ENCODE measurements around the gene DHX40.

DNA sequence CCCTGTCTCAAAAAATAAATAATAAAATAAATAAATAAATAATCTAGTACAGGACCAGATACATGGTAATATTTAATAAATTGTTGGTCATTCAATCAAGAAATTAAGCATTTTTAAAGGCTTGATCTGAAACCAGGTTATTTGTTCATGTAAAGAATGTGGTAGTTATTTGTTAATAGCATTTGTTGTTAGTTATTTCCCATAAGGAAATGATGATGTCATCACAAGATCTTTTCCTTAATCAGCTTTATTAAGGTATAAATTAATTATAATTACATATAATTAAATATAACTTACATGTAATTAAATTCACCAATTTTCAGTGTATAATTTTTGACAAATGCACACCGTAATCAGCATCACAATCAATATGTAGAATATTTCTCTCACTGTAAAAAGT lies 19.5 kb upstream of the DHX40 start:
- TF ChIP-seq CTCF (IDR thresholded peaks at IDR 0.05; ENCODE audit: low read length) (no peak), EZH2 (IDR thresholded peaks at IDR 0.05; ENCODE audit: borderline replicate concordance, low read length) (no peak)
